Posterior vena cava (tissue), 2 donors: ENCODE measurements around the gene TMEM98. TPM values are rescaled to one million over a fixed set of nuclear protein-coding genes. Genes with fewer than 3 reads are reported as not detected.
"Not testable (repeated sequence)": the region's sequence is repeated elsewhere in the genome, so short reads cannot be mapped to it uniquely, and the experiment has no call there.

Experiments
- DNase-seq: peaks from one replicate; pipeline ENCODE4 v3.0.0-alpha.2; 2020; ENCODE audit warnings: low spot score
- intact Hi-C, 2 donors: fragments of 100-400 bp; cut with DNase I; formaldehyde crosslinking; loops; one replicate each; pipeline versions ENCODE4 v1.14.1 to v1.14.2; 2022 to 2023
- long read RNA-seq, 2 donors: library from polyadenylated mRNA; unstranded; transcript quantifications; one replicate each; pipeline ENCODE4 v2.0.0, GENCODE V29; 2020 to 2021
- total RNA-seq, 2 donors: library from RNA; stranded (reverse); fragmentation: NEBNext Ultra II Directional; extraction: Animal tissue kit (Norgen Biotek cat#: 25700); gene quantifications; one replicate each; pipeline ENCODE4 v1.2.1, GENCODE V29; 2021
- donor health status: DM: yes; HTN: yes; CAD: no.
- donor health status: DM: yes; HTN: yes; CAD: no.

Gene TMEM98, protein sequence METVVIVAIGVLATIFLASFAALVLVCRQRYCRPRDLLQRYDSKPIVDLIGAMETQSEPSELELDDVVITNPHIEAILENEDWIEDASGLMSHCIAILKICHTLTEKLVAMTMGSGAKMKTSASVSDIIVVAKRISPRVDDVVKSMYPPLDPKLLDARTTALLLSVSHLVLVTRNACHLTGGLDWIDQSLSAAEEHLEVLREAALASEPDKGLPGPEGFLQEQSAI
- total RNA-seq, result 10 to 100 TPM; 27.5 to 42.9 TPM
- long read RNA-seq, donor 1, full-length matches to known transcripts, result 14 of 17 reads
- long read RNA-seq, donor 1, partial matches to known transcripts, result 1 of 17 reads
- long read RNA-seq, donor 1, other reads (novel, unspliced or antisense), result 2 of 17 reads
- long read RNA-seq, donor 2, full-length matches to known transcripts, result 84 of 103 reads
- long read RNA-seq, donor 2, partial matches to known transcripts, result 4 of 103 reads
- long read RNA-seq, donor 2, other reads (novel, unspliced or antisense), result 15 of 103 reads

DNA sequence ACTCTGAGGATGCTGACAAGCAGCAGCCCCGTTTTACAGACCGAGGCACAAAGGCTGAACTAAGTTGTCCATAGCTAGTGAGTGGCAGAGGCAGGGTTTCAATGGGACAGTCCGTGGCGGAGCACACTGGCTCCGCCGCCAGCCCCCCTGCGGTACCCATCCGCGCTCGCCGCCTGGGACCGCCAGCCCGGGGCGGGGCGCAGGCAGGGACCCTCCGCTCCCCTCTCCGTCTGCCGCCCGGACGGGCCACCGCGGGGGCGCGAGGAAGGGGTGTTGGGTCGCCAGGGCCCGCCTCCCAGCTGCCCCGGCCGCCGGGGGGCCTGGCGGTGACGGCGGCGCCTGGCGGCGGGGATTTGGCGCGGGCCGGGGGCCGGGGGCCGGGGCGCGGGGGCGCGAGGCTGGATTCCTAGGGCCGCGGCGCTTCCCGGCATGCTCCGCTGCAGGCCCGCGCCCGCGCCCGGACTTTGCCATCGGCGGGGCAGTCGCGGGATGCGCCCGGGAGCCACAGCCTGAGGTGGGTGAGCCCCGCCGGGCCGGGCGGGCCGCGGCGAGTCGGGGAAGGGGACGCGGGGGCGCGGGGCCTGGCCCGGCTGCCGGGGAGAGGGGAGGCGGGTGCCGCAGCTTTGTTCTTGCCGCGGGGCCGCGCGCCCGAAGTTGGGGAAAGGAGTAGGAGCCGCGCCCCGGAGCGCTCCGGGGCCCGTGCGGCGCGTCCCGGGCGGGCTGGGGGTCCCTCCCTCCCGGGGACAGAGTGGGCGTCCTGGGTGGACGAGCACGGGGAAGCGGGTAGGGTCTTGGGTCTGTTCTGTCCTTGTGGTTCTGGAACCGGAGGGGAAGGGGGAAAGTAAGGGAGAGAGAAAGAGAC lies at the start of gene TMEM98:
TSS of gene TMEM98 (plus strand) at position 430 of the 862 bp plus-strand sequence. CDS start 3,376 bp downstream, outside the sequence.
- intact Hi-C loops, result no loop called here
- DNase-seq, result no peak

DNA sequence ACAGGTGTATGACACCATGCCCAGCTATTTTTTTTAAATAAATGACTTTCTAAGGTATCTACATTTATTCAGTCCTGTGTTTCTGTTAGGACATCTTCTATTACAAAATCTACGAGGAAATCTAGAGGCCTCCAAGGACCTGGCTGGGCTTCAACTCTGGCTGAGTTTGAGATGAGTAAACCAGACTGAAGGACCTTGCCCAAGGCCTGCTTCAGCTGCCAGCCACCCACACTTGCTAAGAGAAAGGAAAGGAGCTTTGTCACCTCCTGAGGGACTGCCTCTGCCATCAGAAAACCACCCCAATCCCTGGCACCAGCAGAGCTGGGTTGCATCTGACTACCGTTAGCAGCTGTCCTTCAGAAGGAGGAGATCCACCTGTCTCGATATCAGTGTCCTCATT lies 49.7 kb upstream of the TMEM98 start:
- peak; percentile 91 for DNase-seq
- intact Hi-C loops, result no loop called here

DNA sequence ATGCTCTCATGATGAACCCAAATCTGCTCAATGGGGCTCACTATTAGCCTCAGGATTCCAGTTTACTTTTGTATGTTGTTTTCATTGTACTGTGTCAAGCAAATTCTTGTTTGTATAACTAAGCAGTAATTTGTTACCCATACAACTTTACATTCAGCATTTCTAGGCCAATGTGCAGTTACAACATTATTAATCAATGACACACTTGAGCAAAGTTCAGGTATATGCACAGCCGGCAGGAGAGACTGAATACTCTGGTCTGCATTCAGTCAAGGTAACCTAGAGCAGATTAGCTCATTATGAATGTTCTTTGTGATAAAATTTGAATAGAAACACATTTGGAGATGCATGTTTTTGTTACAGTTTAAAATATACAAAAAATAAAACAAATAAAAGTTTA lies 48.8 kb upstream of the TMEM98 start:
- intact Hi-C loops, result no loop called here
- DNase-seq, result no peak

DNA sequence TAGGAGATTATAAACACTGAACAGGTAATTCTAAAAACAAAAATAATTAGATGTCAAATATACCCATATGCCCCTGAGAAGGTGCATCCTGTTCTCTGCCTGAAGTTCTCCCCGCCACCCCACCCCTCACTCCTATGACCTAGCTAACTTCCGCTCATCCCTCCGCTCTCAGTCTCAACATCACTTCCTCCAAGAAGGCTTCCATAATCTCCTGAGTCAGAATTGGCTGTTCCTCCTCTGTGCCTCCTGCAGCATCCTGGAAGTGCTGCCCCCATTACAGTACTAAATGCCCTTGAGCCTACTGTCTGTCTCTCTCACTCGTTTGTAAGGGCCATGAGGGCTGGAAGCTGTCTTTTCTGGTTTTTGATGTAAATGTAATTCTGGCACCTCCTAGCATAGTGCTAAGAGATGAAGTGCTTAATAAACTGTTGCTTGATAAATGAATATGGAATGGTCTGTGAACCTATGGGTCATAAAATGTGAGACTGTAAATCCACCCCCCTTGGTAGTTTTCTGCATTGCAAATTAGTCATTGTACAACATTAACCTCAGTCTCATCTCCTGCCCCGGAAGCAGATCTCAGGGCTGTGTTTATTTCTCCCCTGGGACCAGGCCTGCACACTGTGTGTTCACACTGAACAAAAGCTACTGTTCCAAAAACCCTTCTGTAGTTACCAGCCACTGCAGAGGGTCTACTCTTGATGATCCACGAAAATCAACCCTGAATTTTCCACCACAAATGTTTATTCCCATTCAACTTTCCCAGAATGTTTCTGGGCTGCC lies 47.1 kb upstream of the TMEM98 start:
- no peak for DNase-seq
- intact Hi-C loops, result no loop called here

DNA sequence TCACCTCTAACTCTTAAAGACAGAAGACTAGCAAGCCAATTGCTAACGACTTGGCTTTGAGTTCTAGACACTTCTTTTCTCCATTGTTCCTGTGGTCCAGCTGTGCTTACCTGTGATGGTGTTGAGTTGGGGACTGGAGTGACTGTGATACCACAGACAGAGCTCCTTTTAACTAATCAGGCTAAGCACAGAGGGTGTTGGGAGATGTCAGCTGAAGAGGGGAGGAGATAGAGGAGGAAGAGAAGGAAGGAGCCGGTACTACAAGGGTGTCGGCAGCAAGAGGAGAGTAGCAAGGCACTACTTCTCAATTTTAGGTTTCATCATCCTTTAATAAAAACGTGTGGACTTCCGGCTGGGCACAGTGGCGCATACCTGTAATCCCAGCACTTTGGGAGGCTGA lies 45.9 kb upstream of the TMEM98 start:
- intact Hi-C loops, result no loop called here
- no peak for DNase-seq

DNA sequence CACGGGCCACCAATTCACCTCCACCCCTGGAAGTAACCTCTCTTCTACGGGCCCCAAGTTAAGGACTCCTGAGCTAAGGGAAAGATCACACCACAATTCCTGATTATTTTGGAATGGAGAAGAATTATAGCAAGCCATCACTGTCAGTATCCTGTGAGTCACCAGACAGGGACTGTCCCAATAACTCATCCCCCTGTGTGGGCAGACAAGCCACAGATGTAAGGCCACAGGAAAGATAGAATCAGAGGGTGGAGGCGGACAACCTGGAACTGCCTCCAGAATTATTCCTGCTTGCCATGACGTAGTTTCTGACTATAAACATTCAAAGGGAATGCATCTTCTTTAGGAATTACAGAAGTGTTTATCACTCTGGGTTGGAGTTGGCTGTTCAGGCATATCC lies 45.2 kb upstream of the TMEM98 start:
- no peak for DNase-seq
- intact Hi-C loops, result no loop called here

DNA sequence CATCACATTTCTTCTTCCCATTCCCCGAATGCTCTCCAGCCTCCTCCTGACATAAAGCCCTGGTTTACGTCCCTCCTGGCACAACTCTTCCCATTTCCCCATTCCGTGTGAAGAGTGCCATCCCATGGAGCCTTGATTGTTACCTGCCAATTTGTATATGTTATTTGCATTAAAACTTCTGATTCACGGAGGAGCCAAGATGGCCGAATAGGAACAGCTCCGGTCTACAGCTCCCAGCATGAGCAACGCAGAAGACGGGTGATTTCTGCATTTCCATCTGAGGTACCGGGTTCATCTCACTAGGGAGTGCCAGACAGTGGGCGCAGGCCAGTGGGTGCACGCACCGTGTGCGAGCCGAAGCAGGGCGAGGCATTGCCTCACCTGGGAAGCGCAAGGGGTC lies 41.0 kb upstream of the TMEM98 start:
- intact Hi-C loops, DNase-seq: not testable (repeated sequence)

DNA sequence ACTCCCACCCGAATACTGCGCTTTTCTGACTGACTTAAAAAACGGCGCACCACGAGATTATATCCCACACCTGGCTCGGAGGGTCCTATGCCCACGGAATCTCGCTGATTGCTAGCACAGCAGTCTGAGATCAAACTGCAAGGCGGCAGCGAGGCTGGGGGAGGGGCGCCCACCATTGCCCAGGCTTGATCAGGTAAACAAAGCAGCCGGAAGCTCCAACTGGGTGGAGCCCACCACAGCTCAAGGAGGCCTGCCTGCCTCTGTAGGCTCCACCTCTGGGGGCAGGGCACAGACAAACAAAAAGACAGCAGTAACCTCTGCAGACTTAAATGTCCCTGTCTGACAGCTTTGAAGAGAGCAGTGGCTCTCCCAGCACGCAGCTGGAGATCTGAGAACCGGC lies 40.5 kb upstream of the TMEM98 start:
- intact Hi-C loops, DNase-seq: not testable (repeated sequence)

DNA sequence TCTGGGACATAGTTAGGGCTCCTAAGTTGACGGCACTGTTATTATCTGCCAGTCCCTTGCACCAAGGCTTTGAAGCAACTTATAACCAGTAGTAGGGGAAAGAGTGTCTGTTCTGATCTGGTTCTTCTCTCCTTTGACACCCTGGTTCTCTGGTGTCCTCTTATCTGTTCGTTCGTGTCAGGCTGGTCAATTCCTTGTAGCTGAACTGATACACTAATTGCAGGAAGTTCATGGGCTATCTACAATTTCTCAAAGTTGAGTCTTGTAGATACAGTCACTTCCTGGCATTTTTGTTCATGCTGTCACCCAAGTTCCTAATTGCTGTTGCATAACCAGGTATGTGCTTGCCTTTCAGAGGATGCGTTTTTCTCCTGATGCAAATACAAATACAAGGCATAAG lies 33.7 kb upstream of the TMEM98 start:
- intact Hi-C loops, result no loop called here
- DNase-seq, result no peak

DNA sequence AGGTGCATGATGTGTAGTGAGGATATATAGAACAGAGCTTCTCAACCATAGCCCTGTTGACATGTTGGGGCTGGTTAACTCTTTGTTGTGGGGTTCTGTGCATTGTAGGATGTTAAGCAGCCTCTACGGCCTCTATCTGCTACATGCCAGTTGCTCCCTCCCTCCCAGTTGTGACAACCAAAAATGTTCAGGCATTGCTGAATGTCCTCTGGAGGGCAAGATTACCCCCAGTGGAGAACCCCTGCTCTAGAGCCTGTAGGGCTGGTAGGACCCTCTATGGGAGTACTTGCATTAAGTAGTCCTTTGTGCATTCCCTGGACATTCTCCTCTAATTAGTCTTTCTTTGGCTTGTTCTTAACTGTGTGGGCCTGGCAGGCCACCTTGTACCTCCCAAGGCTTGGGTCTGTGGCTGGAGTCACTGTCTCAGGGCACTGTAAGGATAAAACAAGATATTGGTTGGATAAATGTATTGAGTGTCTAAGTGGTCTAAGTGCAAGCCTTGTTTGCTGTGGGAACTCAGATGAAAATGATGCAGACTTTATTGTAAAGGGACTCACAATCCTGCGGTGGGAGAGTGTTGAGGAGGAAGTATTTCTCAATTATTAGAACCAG lies 31.2 kb upstream of the TMEM98 start:
- DNase-seq, result no peak
- intact Hi-C loops, result no loop called here

DNA sequence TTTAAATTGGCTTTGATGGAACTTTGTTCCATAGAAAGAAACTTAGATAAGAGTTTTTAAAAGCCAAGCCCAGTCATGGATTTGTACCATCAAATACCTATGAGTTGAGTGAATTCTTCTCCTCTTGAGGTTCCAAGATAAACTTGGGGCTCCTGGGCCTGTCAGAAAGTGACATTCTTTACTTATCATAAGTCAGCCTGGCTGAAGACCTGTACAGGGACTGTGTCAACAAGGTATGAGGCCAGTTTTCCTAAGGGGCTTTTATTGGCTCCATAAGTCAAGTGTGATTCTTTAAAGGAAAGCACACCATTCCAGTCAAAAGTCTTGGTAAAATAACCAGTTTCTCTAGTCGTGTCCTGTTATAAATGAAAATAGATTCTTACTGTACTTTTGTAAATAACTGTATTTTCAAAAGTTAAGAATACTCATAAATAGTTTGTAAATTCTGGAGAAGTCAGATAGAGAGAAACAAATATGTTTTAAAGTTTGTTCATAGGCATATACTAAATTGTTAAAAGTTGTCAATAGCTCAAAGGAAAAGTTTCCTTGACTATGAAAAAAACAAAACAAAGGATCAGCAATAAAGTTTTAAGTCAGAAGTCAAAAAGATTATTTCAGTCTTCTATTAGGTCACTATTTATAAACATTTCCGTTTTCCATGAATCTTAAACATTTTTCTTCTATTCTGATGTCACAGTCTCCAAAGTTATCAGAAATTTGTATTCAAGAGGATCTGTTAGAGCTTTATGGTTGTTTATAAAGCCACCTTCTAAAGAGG lies 28.5 kb upstream of the TMEM98 start:
- DNase-seq, result no peak
- intact Hi-C loops, result loop anchor here in 1 of 2 donors (10.0 kb wide), 1 partner anchor 115 kb away; no protein-coding TSS in a partner anchor

DNA sequence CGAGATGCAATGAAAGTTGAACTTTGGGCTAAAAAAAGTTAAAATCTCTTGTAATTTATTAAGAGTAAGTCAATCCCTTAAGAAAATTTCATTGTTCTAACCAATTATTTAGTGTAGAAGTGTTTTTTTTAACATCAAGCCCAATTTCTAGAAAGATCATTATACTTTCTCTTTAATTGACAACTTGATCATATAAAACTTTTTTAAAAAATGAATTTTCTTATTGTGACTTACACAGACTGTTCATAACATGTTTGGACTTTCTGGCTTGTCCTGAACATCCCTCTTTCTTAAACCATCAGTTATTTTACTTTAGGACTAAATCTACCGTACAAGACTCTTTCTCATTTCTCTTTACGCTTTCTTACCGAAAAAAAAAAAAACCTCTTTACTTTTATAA lies 26.2 kb upstream of the TMEM98 start:
- DNase-seq, result no peak

DNA sequence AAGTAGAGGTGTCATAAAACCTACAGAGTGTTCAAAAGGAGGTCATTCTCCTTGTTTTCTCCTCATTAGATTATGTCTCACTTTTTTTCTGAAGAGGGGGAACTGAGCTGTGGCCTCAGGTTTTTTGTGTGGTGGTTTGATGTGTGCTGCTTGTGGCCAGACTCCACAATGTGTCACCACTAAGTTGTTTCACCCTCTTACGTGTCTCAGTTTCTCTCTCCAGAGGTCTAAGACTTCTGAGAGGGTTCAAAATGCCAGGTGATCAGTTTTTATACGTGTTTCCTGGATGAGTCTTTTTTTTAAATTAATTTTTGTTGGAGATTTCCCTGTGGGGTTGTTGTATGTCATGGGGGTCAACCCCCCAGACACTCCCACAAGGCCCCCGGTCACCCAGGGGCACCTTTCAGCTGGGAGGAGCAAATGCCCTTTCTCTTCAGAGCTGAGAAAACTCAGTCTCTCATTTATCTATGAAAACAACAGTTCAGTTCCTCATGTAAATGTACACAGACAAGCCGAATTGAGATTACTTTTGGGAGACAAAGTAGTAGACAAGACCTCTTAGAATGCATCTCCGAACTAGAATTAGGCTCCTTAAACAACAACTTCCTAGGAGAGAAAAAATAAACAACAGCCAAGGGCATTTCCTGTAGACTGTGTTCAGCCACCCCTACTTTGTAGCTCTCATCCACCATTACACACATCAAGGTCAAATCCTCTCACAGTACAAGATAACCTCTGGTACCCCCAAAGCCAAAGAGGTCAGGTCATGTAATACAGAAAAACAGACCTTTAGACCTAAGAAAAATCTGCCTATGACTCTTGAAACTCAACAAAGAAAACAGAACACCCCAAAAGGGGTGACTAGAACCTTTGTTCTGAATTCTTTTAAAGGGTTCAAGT lies 23.9 kb upstream of the TMEM98 start:
- no peak for DNase-seq

More for the DNA sequence above, 26.2 kb upstream of the TMEM98 start:
- intact Hi-C loops, result loop anchor here in 1 of 2 donors (10.0 kb wide), 1 partner anchor 117 kb away; no protein-coding TSS in a partner anchor

DNA sequence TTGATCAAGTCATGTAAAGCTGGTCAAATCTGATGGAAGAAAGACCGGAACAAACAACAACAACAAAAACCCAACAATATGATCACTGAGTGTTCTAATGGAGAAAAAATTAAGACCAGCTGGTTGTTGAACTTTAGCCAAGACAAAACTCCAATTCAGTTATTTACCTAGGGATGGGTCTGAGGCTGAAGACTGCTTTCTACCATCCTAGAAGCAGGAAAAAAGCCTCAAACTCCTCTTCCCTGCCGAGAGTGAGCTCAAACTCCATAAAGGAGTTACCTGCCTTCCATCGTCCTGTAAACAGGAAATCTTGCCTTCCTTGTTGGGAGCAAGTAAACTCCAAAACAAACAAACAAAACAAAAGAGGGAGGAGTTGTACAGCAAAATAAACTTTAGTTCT lies 23.1 kb upstream of the TMEM98 start:
- intact Hi-C loops, result loop anchor here in 1 of 2 donors (10.0 kb wide), 1 partner anchor 120 kb away; no protein-coding TSS in a partner anchor
- DNase-seq, result no peak

More for the DNA sequence above, 23.9 kb upstream of the TMEM98 start:
- intact Hi-C loops, result loop anchor here in 1 of 2 donors (10.0 kb wide), 1 partner anchor 119 kb away; no protein-coding TSS in a partner anchor

DNA sequence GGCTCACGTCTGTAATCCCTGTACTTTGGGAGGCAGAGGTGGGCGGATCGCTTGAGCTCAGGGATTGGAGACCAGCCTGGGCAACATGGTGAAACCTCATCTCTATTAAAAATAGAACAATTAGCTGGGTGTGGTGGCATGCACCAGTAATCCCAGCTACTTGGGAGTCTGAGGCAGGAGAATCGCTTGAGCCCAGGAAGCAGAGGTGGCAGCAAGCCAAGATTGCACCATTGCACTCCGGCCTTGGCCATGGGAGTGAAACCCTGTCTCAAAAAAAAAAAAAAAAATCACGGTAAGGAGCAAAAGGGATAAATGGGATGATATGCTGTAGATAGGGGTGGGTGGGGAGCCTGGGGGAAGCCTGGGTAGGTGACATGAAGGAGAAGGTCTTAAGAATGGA lies 20.4 kb upstream of the TMEM98 start:
- no peak for DNase-seq
- intact Hi-C loops, result loop anchor here in 1 of 2 donors (10.0 kb wide), 1 partner anchor 123 kb away; no protein-coding TSS in a partner anchor

DNA sequence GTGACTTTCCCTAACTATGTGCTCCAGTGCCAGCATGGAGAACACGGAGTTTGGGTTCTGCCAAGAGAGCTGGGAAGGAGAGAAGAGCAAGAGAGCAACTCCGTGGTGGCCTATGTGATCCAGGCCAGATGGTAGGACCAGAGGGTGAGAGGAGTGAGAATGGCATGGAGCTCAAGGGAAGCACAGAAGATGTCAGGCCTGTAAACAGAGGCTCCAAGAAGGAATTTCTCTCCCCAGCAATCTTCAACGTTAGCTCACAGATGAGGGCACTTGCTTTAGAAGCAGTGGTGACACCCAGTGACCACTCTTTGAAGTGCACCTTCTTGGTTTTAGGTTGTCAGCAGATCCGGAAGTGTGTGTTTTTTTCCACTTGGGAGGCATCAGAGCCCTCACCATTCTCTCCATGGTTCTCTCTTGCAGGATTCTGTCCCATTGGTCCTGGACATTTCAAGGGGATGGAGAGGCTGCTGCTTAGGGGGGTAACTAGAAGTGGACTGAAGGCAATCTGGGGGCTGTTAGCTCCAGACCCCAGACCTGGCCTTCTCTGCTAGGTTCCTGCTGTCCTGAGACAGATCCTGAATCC lies 18.1 kb upstream of the TMEM98 start:
- intact Hi-C loops, result loop anchor here (5.0 to 10.0 kb wide), 2 partner anchors 125 to 1897 kb away; no protein-coding TSS in a partner anchor
- DNase-seq, result no peak
